Body of pancreas (tissue), 4 donors: ENCODE data around the gene CCNY. TPM values are rescaled to one million over a fixed set of nuclear protein-coding genes. Genes with fewer than 3 reads are reported as not detected.

Experiments
- ATAC-seq: fragments of 150-250 bp; one replicate; pipeline ENCODE4 v1.9.1; 2016
- DNase-seq, 4 donors: peaks; one replicate each; pipeline ENCODE4 v3.0.0-alpha.2; 2019
- H3K27ac ChIP-seq, 4 donors: fragments of 200-600 bp; sonication (generic); 1 replicate in 3 of 4; 2 replicates in 1 of 4; pipeline versions ENCODE4 v1.5.1 to v1.6.1; 2016 to 2019; ENCODE audit warnings: mild to moderate bottlenecking in 1 of 4, mixed read lengths in 1 of 4, moderate library complexity in 1 of 4
- H3K27me3 ChIP-seq, 2 donors: fragments of 200-600 bp; sonication (generic); one replicate each; pipeline ENCODE4 v1.6.0; 2016; ENCODE audit warnings: mild to moderate bottlenecking in 1 of 2
- H3K36me3 ChIP-seq, 2 donors: fragments of 200-600 bp; sonication (generic); replicated peaks in 1 of 2; 2 replicates each; pipeline ENCODE4 v1.5.1; 2016; ENCODE audit warnings: low read depth in 2 of 2; ENCODE audit not compliant: insufficient read depth in 1 of 2
- H3K4me1 ChIP-seq: fragments of 200-600 bp; sonication (generic); one replicate; pipeline ENCODE4 v1.6.0; 2016
- H3K4me3 ChIP-seq, 2 donors: fragments of 200-600 bp; sonication (generic); 1 replicate in 1 of 2; 2 replicates in 1 of 2; pipeline ENCODE4 v1.5.1; 2016 to 2019
- H3K9me3 ChIP-seq, 3 donors: fragments of 200-600 bp; sonication (generic); 1 replicate in 2 of 3; 2 replicates in 1 of 3; pipeline ENCODE4 v1.5.1; 2016
- POLR2A ChIP-seq, 3 donors: fragments of 450-650 bp; IDR thresholded peaks; one replicate each; pipeline ENCODE4 v1.6.1; 2016; ENCODE audit warnings: antibody characterized with exemption in 3 of 3, mild to moderate bottlenecking in 2 of 3
- WGBS, 2 donors: methylation state at CpG; one replicate each; pipeline ENCODE4 v1.1.5; 2017; 5-methylcytosine and 5-hydroxymethylcytosine counted together
- intact Hi-C: fragments of 100-400 bp; cut with DNase I; formaldehyde crosslinking; loops from one replicate; pipeline ENCODE4 v1.15.1; 2023
- total RNA-seq, 2 donors: library from RNA; depleted of rRNA; stranded (reverse); fragments of >200 nt; gene quantifications; one replicate each; pipeline ENCODE4 v1.1.0, GENCODE V29; 2016
- TF ChIP-seq, protein P1 (sequence below), 7 experiments: fragments of 450-650 bp in 4 of 7; fragments of 200-600 bp in 3 of 7; sonication (generic) in 3 of 7; IDR thresholded peaks; one replicate each; pipeline ENCODE4 v1.5.1; 2016 to 2019; ENCODE audit warnings: antibody characterized with exemption in 7 of 7

CCNY gene
- total RNA-seq, 2 donors from 2014 or later: 9.6 to 18.9 TPM

GRCh38 chr10:35579726-35580422 is 243.6 kb downstream of the CCNY start:
- Histone ChIP-seq H3K27me3 (no peaks in the 10 kb centered on the region), H3K36me3 (no peaks in the 10 kb centered on the region), H3K27ac (no peak overlapping the region), H3K9me3 (no peaks in the 10 kb centered on the region), H3K4me3 (no peak overlapping the region), H3K4me1 (no peaks in the 10 kb centered on the region)
- intact Hi-C loops: no loop called here
- DNase-seq: no peak
- no peak for ATAC-seq
- TF ChIP-seq, protein P1, sequence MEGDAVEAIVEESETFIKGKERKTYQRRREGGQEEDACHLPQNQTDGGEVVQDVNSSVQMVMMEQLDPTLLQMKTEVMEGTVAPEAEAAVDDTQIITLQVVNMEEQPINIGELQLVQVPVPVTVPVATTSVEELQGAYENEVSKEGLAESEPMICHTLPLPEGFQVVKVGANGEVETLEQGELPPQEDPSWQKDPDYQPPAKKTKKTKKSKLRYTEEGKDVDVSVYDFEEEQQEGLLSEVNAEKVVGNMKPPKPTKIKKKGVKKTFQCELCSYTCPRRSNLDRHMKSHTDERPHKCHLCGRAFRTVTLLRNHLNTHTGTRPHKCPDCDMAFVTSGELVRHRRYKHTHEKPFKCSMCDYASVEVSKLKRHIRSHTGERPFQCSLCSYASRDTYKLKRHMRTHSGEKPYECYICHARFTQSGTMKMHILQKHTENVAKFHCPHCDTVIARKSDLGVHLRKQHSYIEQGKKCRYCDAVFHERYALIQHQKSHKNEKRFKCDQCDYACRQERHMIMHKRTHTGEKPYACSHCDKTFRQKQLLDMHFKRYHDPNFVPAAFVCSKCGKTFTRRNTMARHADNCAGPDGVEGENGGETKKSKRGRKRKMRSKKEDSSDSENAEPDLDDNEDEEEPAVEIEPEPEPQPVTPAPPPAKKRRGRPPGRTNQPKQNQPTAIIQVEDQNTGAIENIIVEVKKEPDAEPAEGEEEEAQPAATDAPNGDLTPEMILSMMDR (IDR thresholded peaks at IDR 0.05): no peak
- TF ChIP-seq POLR2A (IDR thresholded peaks at IDR 0.05): no peak
- 43 to 50% methylated on average over 12 of the region's 12 CpGs for WGBS, 2 donors

GRCh38 chr10:35580423-35580770 is 244.1 kb downstream of the CCNY start:
- Histone ChIP-seq H3K4me3 (no peak overlapping the region), H3K4me1 (no peaks in the 10 kb centered on the region), H3K27ac (no peak overlapping the region), H3K36me3 (no peaks in the 10 kb centered on the region), H3K27me3 (no peaks in the 10 kb centered on the region), H3K9me3 (no peaks in the 10 kb centered on the region)
- DNase-seq: no peak
- intact Hi-C loops: no loop called here
- no peak for TF ChIP-seq POLR2A (IDR thresholded peaks at IDR 0.05)
- TF ChIP-seq, protein P1 (IDR thresholded peaks at IDR 0.05): no peak
- 77 to 85% methylated on average over 3 of the region's 3 CpGs for WGBS, 2 donors
- ATAC-seq: no peak

- Histone ChIP-seq H3K4me3 (no peak overlapping the region), H3K27ac (no peak overlapping the region), H3K27me3 (no peaks in the 10 kb centered on the region), H3K4me1 (no peaks in the 10 kb centered on the region), H3K9me3 (no peaks in the 10 kb centered on the region), H3K36me3 (no peaks in the 10 kb centered on the region)
- DNase-seq: no peak
- TF ChIP-seq, protein P1 (IDR thresholded peaks at IDR 0.05): no peak
- TF ChIP-seq POLR2A (IDR thresholded peaks at IDR 0.05): no peak
- 84 to 90% methylated on average over 6 of the region's 6 CpGs for WGBS, 2 donors
- intact Hi-C loops: no loop called here
- no peak for ATAC-seq
Observed at GRCh38 chr10:35581655-35582054, 245.3 kb downstream of the CCNY start.

- Histone ChIP-seq H3K4me3 (no peak overlapping the region), H3K9me3 (no peaks in the 10 kb centered on the region), H3K27ac (no peak overlapping the region), H3K36me3 (no peaks in the 10 kb centered on the region), H3K27me3 (no peaks in the 10 kb centered on the region), H3K4me1 (no peaks in the 10 kb centered on the region)
- DNase-seq (no peak), ATAC-seq (no peak)
- intact Hi-C loops: no loop called here
- 86 to 88% methylated on average over 9 of the region's 9 CpGs for WGBS, 2 donors
- TF ChIP-seq, protein P1 (IDR thresholded peaks at IDR 0.05): no peak
- TF ChIP-seq POLR2A (IDR thresholded peaks at IDR 0.05): no peak
Observed at GRCh38 chr10:35584946-35585345, 248.6 kb downstream of the CCNY start.

DNA sequence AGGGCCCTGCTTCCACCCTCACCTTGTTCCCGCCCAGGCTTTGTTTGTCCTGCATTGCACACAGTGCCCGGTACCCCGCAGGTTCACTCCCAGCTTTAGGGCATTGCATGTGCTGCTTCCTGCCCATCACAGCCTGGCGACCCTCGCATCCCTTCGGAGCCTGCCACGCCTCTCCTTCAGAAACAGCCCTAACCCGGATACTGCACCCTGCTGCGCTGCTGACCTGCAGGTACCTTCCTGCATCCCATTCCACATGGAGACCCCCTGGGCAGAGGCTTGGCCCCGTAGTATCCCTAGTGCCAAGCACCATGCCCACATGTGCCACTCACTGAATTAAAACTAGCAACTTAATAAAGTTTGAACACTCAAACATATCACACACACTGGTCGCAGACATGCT is 249.0 kb downstream of the CCNY start:
- no peak for TF ChIP-seq POLR2A (IDR thresholded peaks at IDR 0.05)
- TF ChIP-seq, protein P1 (IDR thresholded peaks at IDR 0.05): no peak
- 88 to 90% methylated on average over 10 to 11 of the region's 11 CpGs for WGBS, 2 donors
- DNase-seq (no peak), ATAC-seq (no peak)
- Histone ChIP-seq H3K4me3 (no peak overlapping the region), H3K36me3 (no peaks in the 10 kb centered on the region), H3K27ac (no peak overlapping the region), H3K9me3 (no peaks in the 10 kb centered on the region), H3K4me1 (no peaks in the 10 kb centered on the region), H3K27me3 (no peaks in the 10 kb centered on the region)
- intact Hi-C loops: no loop called here
